ENCODE measurements around the gene GRAP2.

Gene GRAP2

DNA sequence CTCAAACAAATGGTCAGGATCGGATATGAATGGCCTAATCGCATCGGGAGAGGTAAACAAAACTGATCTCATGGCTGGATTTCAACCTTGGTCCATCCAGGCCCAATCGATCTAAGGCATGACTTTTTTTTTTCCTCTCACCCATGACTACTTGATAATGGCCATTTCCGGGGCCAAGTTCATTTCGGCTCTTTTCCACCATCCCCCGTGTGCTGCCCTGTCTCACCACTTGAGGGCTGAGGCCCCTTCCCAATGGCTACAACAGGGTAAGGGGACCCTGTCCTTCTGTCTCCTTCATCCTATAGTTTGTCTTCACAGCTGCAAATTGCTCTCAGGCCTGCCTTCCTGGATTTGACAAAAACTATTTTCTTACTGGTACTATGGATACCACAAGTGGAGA is 26.7 kb downstream of the GRAP2 start:
- H3K27me3 ChIP-seq (replicated peaks; ENCODE audit: control insufficient read depth, insufficient read depth, low read length): peaks cover 81% of the 10 kb centered on the region
- DNase-seq (ENCODE audit: low read depth): no peak

DNA sequence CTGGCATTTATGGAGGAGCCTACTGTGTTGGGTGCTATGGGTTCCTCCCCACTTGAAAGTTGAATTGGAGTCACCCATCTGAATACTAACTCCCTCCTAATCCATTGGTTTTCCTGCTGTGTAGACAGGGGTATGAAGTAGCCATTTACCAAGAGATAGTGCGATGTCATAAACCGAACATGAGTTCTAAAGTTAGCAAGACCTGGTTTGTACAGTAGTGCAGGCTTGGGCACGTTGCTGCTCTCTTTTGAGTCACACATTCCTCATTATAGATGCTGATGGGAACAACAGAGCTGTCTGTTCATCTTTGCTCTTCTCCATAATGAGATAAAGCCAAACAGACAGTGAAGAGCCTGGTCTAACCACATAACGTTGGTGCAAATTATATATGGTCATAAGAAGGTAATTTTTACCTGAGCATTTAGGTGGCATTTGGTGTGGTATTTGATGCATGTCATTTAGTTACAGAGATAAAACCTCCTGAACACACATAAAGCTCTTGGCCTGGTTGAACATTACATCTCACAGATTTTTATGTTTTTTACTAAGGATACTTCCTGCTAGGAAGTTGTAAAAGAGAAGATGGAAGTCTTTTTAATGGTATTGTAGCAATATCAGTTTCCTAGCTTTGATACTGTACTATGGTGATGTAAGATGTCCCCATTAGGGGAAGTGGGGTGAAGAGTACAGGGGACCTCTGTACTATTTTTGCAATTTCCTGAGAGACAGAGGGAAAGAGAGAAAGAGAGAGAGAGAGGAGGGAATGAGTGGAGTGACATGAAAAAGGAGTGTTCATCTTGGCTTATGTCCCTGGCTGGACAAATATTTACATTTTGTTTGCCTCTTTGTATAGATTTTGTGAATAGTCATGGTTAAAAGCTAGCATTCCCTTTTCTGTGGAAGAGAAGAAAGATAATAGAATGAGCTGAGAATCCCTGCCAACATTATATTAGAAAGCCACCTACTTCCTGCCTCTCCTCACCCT is 27.9 kb downstream of the GRAP2 start:
- Histone ChIP-seq H3K27me3 (replicated peaks; ENCODE audit: control insufficient read depth, insufficient read depth, low read length) (peaks cover 83% of the 10 kb centered on the region), H3K36me3 (ENCODE audit: control insufficient read depth, insufficient read depth, low read length, severe bottlenecking) (no peaks in the 10 kb centered on the region), H3K9ac (ENCODE audit: low read length) (no peak overlapping the region), H3K4me1 (ENCODE audit: control insufficient read depth, insufficient read depth, low read length) (peaks cover 19% of the 10 kb centered on the region), H3K4me3 (ENCODE audit: low read length) (no peak overlapping the region), H3K9me3 (ENCODE audit: control insufficient read depth, low read length) (no peaks in the 10 kb centered on the region)
- no peak for DNase-seq (ENCODE audit: low read depth)

More for the DNA sequence above, 26.7 kb downstream of the GRAP2 start:
- Histone ChIP-seq H3K36me3 (ENCODE audit: control insufficient read depth, insufficient read depth, low read length, severe bottlenecking) (no peaks in the 10 kb centered on the region), H3K9ac (ENCODE audit: low read length) (no peak overlapping the region), H3K9me3 (ENCODE audit: control insufficient read depth, low read length) (no peaks in the 10 kb centered on the region), H3K4me1 (ENCODE audit: control insufficient read depth, insufficient read depth, low read length) (peaks cover 19% of the 10 kb centered on the region), H3K4me3 (ENCODE audit: low read length) (no peak overlapping the region)

DNA sequence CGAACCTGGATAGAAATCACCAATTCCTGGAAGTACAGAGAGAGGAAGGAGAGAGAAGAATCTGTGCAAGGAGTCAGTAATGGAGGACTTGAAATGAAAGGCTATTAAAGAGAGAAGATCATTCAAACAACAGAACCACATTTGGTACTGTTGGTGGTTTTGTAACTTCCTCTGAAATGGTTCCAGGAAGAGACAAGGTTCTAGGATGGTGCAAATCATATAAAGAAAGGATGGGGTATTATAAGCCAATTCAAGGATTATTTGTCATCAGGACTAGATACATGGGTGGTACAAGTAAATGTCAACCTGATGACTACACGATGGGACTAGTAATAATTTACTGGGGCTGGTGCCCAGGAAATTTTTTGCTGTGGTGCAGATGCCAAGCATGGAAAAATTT is 30.4 kb downstream of the GRAP2 start:
- no peak for DNase-seq (ENCODE audit: low read depth)
- Histone ChIP-seq H3K9ac (ENCODE audit: low read length) (no peak overlapping the region), H3K4me3 (ENCODE audit: low read length) (no peak overlapping the region), H3K9me3 (ENCODE audit: control insufficient read depth, low read length) (no peaks in the 10 kb centered on the region), H3K4me1 (ENCODE audit: control insufficient read depth, insufficient read depth, low read length) (peaks cover 12% of the 10 kb centered on the region), H3K36me3 (ENCODE audit: control insufficient read depth, insufficient read depth, low read length, severe bottlenecking) (no peaks in the 10 kb centered on the region), H3K27me3 (replicated peaks; ENCODE audit: control insufficient read depth, insufficient read depth, low read length) (peaks cover 79% of the 10 kb centered on the region)

DNA sequence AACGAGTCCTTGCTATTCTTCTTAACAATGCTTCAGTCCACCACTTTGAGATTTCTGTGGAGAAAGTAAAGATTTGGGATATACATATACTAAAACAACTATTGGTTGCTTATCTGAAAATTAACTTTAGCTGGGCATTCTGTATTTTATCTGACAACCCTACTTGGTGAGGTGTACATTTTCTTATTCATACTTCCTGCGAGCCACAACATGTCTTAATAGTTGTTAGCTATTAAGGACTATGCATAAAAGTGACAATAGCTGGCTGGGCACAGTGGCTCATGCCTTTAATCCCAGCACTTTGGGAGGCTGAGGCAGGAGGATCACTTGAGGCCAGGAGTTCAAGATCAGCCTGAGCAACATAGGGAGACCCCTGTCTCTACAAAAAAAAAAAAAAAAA is 31.3 kb downstream of the GRAP2 start:
- H3K36me3 ChIP-seq (ENCODE audit: control insufficient read depth, insufficient read depth, low read length, severe bottlenecking): no peaks in the 10 kb centered on the region
- H3K4me3 ChIP-seq (ENCODE audit: low read length): no peak overlapping the region
- H3K4me1 ChIP-seq (ENCODE audit: control insufficient read depth, insufficient read depth, low read length): peaks cover 12% of the 10 kb centered on the region
- H3K9me3 ChIP-seq (ENCODE audit: control insufficient read depth, low read length): no peaks in the 10 kb centered on the region
- H3K9ac ChIP-seq (ENCODE audit: low read length): no peak overlapping the region
- DNase-seq (ENCODE audit: low read depth): no peak
- H3K27me3 ChIP-seq (replicated peaks; ENCODE audit: control insufficient read depth, insufficient read depth, low read length): peaks cover 80% of the 10 kb centered on the region

DNA sequence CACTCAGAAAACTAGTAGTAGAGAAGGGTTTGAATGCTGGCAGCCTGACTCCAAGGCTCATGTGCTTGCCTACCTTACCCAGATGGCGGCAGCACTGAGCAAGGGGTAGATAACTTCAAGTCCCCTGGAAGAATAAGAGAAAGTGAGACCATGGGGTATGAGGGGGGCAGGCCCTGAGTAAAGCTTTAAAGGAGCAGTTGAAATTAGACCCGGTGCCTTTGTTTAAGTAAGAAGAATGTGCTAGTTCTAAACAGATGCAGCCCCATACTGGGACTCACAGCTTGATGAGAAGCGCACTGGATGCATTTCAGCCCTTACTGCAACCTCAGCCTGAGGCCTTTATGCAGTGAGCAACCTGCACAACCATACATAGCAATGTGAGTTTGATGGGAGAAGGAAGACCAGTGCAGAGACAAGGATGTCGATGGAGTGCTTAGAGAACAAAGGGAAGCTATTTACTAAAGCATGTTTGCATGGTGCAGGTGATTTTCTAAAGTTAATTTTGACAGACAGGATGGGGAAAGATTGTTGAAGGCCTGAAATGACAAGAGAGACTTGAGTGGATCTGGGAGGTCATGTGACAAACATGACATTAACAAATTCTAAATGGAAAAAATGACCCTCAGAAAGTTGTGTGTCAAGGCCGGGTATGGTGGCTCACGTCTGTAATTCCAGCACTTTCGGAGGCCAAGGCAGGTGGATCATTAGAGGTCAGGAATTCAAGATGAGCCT is 32.2 kb downstream of the GRAP2 start:
- peaks cover 7% of the 10 kb centered on the region for H3K4me1 ChIP-seq (ENCODE audit: control insufficient read depth, insufficient read depth, low read length)
- no peak overlapping the region for H3K4me3 ChIP-seq (ENCODE audit: low read length)
- no peak overlapping the region for H3K9ac ChIP-seq (ENCODE audit: low read length)
- no peak for DNase-seq (ENCODE audit: low read depth)
- peaks cover 80% of the 10 kb centered on the region for H3K27me3 ChIP-seq (replicated peaks; ENCODE audit: control insufficient read depth, insufficient read depth, low read length)
- no peaks in the 10 kb centered on the region for H3K9me3 ChIP-seq (ENCODE audit: control insufficient read depth, low read length)
- no peaks in the 10 kb centered on the region for H3K36me3 ChIP-seq (ENCODE audit: control insufficient read depth, insufficient read depth, low read length, severe bottlenecking)

DNA sequence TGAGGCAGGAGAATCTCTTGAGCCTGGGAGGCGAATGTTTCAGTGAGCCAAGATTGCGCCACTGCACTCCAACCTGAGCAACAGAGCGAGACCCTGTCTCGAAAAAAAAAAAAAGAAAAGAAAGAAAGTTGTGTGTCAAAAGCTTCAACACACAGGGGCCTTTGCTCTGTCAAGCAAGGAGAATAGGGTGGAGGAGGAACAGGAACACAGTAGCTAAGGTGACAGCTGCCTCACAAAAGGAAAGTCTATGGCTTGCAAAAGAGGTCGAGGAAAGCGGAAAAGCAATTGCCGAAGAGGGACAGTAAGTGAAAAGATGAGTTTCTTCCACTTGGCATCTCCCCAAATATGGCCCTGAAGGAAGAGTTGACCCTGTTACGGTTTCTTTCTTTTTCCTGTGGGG is 32.9 kb downstream of the GRAP2 start:
- Histone ChIP-seq H3K36me3 (ENCODE audit: control insufficient read depth, insufficient read depth, low read length, severe bottlenecking) (no peaks in the 10 kb centered on the region), H3K27me3 (replicated peaks; ENCODE audit: control insufficient read depth, insufficient read depth, low read length) (peaks cover 80% of the 10 kb centered on the region), H3K4me3 (ENCODE audit: low read length) (no peak overlapping the region), H3K4me1 (ENCODE audit: control insufficient read depth, insufficient read depth, low read length) (peaks cover 1% of the 10 kb centered on the region), H3K9ac (ENCODE audit: low read length) (no peak overlapping the region), H3K9me3 (ENCODE audit: control insufficient read depth, low read length) (no peaks in the 10 kb centered on the region)
- no peak for DNase-seq (ENCODE audit: low read depth)

DNA sequence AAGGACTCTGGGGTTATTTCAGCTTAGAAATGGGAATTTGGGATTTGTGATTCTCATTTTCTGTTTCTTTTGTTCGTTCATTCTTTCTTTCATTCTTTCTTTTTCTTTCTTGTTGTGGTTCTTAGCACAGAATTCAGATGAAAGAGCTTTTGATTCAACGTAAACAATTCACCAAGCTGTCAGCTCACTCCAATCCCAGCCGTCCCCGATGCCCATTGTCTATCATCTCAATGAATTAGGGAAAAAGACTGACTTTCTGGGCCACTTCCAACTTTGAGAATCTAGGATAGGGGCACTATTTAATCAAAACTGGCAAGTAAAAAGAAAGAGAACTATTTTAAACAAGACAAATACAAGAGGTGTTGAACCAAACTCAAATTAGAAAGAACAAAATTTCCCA is 34.2 kb downstream of the GRAP2 start:
- Histone ChIP-seq H3K9me3 (ENCODE audit: control insufficient read depth, low read length) (no peaks in the 10 kb centered on the region), H3K9ac (ENCODE audit: low read length) (no peak overlapping the region), H3K4me1 (ENCODE audit: control insufficient read depth, insufficient read depth, low read length) (no peaks in the 10 kb centered on the region), H3K27me3 (replicated peaks; ENCODE audit: control insufficient read depth, insufficient read depth, low read length) (peaks cover 73% of the 10 kb centered on the region), H3K4me3 (ENCODE audit: low read length) (no peak overlapping the region), H3K36me3 (ENCODE audit: control insufficient read depth, insufficient read depth, low read length, severe bottlenecking) (no peaks in the 10 kb centered on the region)
- no peak for DNase-seq (ENCODE audit: low read depth)

DNA sequence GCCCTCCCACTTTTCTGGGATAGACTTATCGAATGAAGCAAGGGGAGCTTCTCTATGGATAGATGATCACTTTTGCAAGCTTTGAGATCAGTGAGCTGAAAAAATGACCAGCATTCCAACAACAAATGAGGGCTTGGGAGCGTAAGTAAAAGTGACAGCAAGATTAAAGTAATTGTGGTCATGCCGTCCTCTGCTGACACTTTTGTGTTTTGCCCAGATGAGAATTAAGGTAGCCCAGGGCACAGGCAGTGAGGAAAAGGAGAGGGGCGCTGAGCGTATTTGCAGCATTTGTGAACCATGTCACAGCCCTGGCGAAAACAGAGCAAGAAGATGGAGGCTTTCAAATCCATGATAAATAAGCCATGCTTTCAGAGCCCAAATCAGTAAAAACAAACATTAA is 34.7 kb downstream of the GRAP2 start:
- Histone ChIP-seq H3K4me3 (ENCODE audit: low read length) (no peak overlapping the region), H3K9me3 (ENCODE audit: control insufficient read depth, low read length) (no peaks in the 10 kb centered on the region), H3K9ac (ENCODE audit: low read length) (no peak overlapping the region), H3K27me3 (replicated peaks; ENCODE audit: control insufficient read depth, insufficient read depth, low read length) (peaks cover 68% of the 10 kb centered on the region), H3K4me1 (ENCODE audit: control insufficient read depth, insufficient read depth, low read length) (no peaks in the 10 kb centered on the region), H3K36me3 (ENCODE audit: control insufficient read depth, insufficient read depth, low read length, severe bottlenecking) (no peaks in the 10 kb centered on the region)
- DNase-seq (ENCODE audit: low read depth): no peak

DNA sequence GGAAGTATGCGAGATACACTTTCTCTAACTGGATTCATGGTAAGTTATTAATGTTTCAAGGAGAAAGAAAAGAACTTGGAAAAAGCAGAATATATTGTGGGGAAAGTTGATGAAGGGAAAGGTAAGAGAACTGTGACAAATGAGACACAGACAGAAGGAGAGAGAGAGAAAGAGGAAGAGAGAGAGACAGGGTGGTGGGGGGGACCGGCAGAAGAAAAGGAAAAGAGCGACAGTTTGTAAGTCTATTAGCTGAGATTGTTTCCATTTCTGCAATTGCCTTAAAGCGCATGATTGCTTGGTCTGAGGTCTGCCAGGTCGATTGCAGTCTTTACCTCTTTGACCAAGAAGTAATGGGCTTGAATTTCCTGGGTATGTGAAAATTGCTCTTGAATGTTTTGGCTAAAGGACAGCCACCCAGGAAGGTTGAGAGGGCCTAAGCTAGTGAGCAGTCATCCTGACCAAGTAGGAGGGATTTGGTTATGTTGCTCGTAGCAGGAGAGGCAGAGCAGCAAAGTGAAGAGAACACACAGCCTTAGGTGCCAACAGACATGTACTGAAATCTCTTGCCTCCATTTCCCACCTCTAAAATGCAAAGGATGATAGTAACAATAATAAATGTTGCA is 35.8 kb downstream of the GRAP2 start:
- H3K9ac ChIP-seq (ENCODE audit: low read length): no peak overlapping the region
- H3K9me3 ChIP-seq (ENCODE audit: control insufficient read depth, low read length): no peaks in the 10 kb centered on the region
- H3K36me3 ChIP-seq (ENCODE audit: control insufficient read depth, insufficient read depth, low read length, severe bottlenecking): no peaks in the 10 kb centered on the region
- H3K27me3 ChIP-seq (replicated peaks; ENCODE audit: control insufficient read depth, insufficient read depth, low read length): peaks cover 58% of the 10 kb centered on the region
- no peak for DNase-seq (ENCODE audit: low read depth)
- no peak overlapping the region for H3K4me3 ChIP-seq (ENCODE audit: low read length)
- no peaks in the 10 kb centered on the region for H3K4me1 ChIP-seq (ENCODE audit: control insufficient read depth, insufficient read depth, low read length)

DNA sequence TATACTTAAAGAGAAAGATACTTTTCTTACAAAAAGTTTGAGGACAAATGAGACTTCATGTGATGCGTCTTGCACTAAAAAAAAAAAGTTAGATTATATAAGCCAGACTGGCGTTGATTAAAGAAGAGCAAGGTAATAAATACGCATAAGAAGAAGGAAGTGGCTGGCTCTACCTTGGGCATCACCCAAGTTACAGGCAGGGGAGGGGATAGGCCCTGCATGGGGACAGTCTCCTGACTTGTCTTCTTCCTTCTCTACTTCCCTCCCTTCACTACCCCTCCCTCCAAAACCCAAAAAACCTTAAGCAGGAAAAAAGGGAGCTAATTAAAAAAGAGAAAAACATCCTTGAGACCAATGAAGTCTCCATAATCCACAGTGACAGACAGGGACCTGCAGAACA is 37.0 kb downstream of the GRAP2 start:
- Histone ChIP-seq H3K4me3 (ENCODE audit: low read length) (no peak overlapping the region), H3K9me3 (ENCODE audit: control insufficient read depth, low read length) (no peaks in the 10 kb centered on the region), H3K9ac (ENCODE audit: low read length) (no peak overlapping the region), H3K27me3 (replicated peaks; ENCODE audit: control insufficient read depth, insufficient read depth, low read length) (peaks cover 53% of the 10 kb centered on the region), H3K4me1 (ENCODE audit: control insufficient read depth, insufficient read depth, low read length) (no peaks in the 10 kb centered on the region), H3K36me3 (ENCODE audit: control insufficient read depth, insufficient read depth, low read length, severe bottlenecking) (no peaks in the 10 kb centered on the region)
- DNase-seq (ENCODE audit: low read depth): no peak

DNA sequence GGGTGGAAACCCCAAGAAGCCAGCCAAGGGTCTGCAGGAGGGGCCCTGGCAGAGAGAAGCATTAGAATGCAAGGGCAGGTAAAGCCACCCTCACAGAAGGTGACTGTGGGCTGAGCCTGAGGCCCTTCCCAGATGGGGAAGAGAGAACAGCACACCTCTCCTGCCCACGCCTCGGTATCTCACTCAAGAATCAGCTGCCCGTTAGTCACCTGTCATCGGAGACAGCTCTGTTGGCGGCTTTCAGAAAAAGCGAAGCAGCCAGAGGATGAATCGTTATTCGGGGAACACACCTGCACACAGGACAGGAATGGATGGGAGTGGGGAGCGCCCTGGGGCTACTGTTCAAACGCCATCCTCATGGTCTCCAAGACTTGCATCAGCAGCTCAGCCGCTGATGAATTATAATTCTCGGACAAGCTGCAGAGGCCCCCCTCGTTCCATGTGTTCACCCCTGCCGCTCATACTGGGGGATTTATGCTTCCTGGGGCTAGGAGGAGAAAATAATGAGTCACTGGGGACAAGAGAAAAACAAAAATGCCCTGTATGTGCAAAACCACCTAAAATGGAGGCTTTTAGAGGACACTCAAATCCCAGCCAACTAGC is 37.7 kb downstream of the GRAP2 start:
- H3K27me3 ChIP-seq (replicated peaks; ENCODE audit: control insufficient read depth, insufficient read depth, low read length): peaks cover 52% of the 10 kb centered on the region
- H3K9ac ChIP-seq (ENCODE audit: low read length): no peak overlapping the region

More for the DNA sequence above, 37.7 kb downstream of the GRAP2 start:
- Histone ChIP-seq H3K9me3 (ENCODE audit: control insufficient read depth, low read length) (no peaks in the 10 kb centered on the region), H3K4me1 (ENCODE audit: control insufficient read depth, insufficient read depth, low read length) (no peaks in the 10 kb centered on the region), H3K36me3 (ENCODE audit: control insufficient read depth, insufficient read depth, low read length, severe bottlenecking) (no peaks in the 10 kb centered on the region), H3K4me3 (ENCODE audit: low read length) (no peak overlapping the region)
- DNase-seq (ENCODE audit: low read depth): no peak

Data from adipocyte (in vitro differentiated cells).